HG03520 (cell line): ENCODE data around the gene DDX27.

ENCODE experiments used
- ATAC-seq: cut with Tn5 transposase; IDR thresholded peaks from one replicate; pipeline ENCODE4 v1.9.1; 2021; ENCODE audit warnings: mild to moderate bottlenecking, moderate library complexity; ENCODE audit not compliant: unreplicated experiment

Gene DDX27

DNA sequence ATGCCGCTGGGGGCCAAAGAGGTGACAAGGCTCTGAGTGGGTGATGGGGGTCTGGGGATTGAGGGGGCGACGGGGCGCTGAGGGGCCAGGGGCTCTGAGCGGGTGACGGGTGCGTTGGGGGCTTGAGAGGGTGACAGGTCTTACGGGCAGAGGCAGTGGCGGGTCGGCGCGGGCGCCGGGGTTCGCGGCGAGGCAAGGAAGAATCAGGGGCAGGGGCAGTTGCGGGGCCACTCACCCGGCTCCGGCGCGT is 58.5 kb downstream of the DDX27 start:
- ATAC-seq = no peak

DNA sequence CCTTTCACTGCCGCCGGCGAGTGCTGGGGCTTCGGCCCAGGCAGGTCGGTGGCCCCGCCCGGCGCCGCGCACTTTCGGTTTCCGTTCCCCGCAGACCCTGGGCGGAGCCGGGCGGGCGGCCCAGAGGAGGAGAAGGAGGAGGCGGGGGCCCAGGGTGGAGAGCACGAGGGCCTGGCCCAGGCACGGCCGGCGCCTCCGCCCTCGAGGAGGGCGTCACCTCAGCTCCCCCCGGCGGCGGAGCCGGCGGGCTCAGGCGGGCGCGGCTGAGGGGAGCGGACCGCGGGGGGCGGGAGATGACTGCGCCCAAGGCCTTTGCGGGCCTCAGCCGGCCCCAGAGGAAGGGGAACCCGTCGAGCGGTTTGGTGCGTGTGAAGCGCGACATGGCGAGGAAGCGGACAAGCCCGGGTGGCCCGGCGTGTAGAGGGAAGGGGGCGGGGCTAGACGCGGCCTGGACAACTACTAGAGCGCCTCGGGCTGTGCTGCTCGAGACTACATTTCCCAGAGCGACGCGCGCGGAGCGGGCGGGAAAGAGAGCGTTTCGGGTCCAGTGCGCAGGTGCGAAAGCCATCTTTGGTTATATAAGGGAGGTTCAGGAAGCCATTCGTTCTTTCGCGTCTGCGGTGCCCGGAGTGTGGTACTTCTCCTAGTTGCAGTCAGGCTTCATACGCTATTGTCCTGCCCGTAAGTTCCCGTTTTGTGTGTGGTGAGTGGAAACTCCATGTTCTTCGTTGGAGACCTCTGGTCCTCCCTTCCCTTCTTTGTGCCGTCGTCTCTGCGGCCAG is 59.0 kb downstream of the DDX27 start, which contains the start of gene ZNFX1:
ZNFX1 (minus strand) TSS at position 22 of the 782 bp plus-strand sequence. CDS start 2,218 bp downstream, outside the sequence.
- ATAC-seq = peak; percentile 79

- no peak for ATAC-seq
Measured at GRCh38 chr20:49278818-49279676, 59.8 kb downstream of the DDX27 start.

DNA sequence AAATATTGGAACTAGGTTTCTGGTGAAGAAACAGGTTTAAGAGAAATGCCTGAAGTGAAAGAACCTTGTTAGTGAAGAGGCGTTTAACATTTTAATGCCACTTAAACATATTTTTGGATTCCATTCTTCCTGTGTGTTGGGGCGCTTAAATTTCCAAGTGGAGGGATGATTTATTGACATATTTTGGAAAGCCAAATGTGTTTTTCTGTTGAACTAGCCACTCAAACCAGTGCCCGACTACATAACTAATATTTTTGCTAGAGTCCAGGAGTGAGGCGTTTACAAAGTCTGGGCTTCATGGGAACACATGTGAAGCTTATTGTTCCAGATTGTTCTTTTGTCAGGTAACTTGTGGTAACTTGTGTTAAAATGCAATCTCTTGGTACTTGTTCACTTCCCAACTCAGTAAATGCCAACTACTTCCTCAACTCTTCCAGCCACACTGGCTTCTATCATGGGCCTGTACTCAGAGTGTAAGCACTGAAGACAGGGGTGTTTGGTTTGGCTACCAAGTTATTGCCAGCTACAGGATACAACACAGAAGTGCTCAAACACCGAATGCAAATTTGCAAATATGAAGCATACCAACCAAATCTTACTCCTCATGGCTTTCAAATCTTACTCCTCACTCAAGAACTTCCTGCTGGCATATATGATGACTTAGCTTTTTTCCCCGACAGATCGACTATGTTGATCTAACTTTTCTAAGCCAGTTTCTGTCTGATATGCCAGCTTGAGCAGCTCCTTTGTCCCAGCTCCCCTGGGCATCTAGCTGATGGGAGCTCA is 60.7 kb downstream of the DDX27 start:
- no peak for ATAC-seq

GRCh38 chr20:49280463-49281058 is 61.3 kb downstream of the DDX27 start:
- ATAC-seq = no peak

DNA sequence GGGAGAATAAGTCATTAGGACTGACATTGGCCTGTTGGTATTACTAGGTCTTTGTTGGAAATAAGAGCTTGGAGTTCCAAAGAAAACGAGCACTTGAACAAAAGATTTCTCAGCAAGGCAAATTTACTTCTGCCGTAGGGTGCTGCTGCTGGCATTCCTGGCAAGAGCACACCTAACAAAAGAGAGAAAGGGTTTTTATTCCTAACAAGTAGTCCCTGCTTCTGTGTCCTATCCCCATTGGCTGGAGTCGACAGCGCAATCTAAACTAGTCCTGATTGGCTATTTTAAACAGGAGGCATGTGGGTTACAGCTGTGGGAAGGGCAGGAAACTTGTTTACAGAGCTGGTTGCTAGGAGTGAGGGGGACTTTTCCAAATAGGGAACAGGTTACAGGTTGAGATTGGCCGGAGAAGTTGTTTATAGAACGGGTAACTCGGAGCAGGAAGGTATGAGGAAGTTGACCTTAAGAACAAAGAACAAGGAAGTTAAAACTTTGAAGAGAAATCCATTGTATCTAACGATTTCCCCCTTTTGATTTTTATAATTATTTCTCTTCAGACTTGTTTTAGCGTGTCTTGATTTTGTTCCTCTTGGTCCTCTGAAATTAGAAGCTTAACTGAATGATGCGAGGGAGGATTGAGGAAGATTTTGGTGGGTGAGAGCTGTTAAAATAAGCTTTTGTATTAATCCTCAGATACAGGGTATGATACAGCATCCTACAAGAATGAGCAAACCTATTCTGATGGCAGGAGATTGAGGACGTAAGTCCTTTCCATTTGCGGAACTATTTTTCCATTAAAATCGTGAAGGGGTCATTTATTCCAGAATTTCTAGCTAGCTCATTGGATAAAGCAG is 62.1 kb downstream of the DDX27 start:
- ATAC-seq = no peak

DNA sequence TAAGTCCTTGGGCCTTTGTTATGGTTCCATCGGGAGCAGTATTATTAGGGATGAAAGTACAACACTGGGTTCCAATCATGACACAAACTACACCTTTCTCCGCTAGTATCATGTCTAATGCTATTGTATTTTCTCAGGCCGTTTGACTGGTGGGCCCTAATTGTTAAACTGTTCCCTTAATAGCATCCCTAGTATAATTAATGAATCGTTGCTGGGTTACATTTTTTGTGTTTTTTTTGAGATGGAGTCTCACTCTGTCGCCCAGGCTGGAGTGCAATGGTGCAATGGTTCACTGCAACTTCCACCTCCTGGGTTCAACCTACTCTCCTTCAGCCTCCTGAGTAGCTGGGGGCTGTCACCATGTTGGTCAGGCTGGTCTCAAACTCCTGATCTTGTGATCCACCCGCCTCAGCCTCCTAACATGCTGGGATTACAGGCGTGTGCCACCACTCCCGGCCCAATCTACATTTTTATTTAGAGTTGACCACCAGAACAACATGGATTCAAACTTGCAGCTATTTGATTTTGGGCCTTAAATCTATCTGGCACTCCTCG is 62.8 kb downstream of the DDX27 start:
- no peak for ATAC-seq

DNA sequence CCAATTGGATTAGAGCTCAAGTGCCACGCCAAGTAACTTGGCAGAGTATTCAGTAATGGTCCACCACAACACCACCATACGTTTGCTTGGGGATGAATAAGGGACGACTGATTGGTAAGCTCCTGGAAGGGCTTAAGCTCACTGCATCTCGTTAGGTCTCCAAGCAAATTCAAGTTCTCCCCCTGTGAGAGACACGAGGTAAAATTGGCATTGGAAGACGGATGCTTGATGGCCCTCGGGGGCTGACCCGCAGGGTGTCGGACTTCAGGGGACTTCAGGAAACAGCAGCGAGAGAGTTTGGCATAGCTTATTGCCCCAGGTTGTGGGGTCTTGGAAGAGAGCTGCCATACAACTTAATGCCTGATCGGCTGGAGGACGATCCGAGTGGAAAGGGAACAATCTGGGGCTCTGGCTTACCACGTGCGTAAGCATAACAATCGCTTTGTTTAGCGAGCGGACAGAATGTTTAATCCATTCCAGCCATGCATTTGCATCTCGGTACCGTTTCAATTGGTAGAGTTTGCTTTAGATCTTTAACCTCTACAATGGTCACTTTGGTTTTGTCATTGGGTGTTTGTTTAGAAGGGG is 63.5 kb downstream of the DDX27 start:
- no peak for ATAC-seq

- no peak for ATAC-seq
Measured at GRCh38 chr20:49283176-49283702, 64.0 kb downstream of the DDX27 start.

- ATAC-seq = no peak
Measured at GRCh38 chr20:49283703-49284625, 64.7 kb downstream of the DDX27 start.

DNA sequence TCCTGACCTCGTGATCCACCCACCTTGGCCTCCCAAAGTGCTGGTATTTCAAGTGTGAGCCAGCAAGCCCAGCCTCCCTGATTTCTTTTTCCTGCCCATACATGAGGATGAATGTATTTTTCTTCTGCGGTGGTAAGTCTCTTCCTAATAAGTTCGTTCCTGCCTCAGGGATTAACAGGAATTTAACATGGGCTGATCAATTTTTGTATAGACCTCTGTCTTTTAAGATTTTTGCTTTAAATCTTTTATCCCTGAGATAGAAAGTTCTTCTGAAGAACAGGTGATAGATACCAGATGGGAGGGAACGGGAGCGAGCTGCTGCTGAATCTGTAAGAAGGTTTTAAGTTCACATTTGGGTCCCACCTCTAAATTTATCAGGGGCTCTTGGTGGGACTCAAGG is 65.6 kb downstream of the DDX27 start:
- no peak for ATAC-seq

- no peak for ATAC-seq
Measured at GRCh38 chr20:49285233-49285668, 66.0 kb downstream of the DDX27 start.

DNA sequence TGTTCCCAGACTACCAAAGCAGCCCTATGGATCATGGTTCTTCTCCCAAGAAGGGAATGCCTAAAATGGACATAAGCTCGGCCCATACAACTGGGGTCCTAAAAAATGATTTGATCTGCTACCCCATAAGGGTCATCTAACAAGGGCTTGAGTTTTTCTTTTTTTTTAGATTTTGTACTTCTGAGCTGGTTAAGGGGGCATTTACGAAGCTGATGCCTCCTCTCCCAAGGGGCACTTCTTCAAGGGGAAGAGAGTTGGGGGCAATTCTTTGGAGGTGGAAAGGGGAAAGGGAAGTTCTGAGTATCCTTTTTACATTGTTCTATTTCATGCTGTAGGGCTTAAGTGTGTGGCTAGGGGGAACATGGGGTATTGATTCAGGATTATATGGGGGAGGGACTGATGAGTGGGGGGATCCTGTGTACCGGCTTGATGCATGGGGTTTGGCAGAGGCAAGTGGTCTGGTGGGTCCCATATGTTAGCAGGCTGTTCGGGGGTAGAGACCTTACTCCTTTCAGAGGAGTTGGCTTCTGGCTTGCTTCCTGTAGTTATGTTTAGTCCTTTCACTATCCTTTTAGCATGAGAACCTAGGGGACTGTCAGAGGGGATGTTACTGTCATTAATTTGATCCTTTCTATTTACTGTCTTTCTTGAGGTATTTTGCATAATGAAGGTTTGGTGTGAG is 66.7 kb downstream of the DDX27 start:
- no peak for ATAC-seq

DNA sequence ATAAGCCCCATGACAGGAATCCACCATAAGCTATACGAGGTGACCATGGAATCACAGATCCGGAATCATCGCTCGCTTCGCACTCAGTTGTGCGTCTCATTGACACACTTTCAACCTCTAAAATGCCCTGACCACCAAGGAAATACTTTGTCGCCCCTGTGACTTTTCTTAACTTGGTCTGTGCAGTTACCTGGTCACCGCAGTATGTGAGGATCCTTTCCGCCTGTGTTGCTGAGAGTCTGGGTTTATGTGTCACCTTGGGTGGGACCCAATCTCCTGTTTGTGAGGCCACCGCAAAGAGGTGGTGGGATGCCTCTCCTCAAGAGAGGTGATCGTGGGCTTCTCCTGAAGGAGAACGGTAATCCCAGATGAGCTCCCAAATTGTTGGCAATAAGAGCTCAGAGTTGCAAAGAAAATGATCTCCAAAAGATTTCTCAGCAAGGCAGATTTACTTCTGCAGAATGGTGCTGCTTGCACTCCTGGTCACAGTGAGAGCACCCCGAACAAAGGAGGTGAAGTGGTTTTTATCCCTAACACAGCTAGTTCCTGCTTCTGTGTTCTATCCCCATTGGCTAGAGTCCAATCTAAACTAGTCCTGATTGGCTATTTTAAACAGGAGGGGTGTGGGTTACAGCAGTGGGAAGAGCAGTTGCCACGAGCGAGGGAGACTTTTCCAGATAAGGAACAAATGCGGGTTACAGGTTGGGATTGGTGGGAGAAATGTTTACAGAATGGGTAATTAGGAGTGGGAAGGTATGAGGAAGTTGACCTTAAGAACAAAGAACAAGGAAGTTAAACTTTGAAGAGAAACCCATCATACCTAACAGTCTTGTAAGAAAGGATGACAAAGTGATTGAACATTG is 67.7 kb downstream of the DDX27 start:
- no peak for ATAC-seq

- ATAC-seq = no peak
Measured at GRCh38 chr20:49287555-49288249, 68.5 kb downstream of the DDX27 start.

GRCh38 chr20:49288250-49288751 is 69.1 kb downstream of the DDX27 start:
- no peak for ATAC-seq
